SK-N-DZ (cell line): ENCODE data around the gene RYR3.

Source experiments
- DNase-seq: peaks from one replicate; pipeline ENCODE4 v3.0.0-alpha.2; 2015; ENCODE audit warnings: low spot score

The RYR3 gene

GRCh38 chr15:33826201-33826600, 515.4 kb downstream of the RYR3 start:
- DNase-seq: no peak

DNA sequence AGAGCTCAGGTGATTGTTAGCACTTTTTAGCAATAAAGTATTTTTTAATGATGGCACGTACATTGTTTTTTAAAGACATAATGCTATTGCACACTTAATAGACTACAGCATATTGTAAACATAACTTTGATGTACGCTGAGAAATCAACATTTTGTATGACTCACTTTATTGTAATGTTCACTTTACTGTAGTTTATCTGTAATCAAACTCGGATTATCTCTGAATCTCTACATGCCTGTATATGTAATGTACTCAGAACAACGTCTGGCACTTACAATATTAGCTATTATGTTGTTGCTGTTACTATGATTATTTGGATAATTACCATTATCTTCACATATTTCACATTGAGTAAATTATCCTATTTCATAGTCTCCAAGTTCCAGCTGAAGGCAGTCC, 519.6 kb downstream of the RYR3 start:
- DNase-seq: no peak

DNA sequence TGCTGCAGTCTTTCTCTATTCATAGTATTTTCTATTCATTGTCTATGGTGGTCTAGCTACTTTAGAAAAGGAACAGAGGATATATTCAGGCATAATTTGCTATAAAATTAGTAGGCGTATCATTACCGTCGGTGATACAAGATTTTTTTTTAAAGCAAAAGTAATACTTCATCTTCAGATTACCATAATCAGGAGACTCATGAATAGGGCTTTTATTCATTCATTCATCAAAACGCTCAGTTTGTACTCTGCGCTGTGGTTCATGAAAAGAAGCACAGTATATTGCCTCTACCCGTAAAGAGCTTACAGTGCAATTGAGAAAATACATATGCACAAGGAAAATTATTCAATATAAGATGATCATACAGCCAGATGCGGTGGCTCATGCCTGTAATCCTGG, 520.9 kb downstream of the RYR3 start:
- DNase-seq: no peak

DNA sequence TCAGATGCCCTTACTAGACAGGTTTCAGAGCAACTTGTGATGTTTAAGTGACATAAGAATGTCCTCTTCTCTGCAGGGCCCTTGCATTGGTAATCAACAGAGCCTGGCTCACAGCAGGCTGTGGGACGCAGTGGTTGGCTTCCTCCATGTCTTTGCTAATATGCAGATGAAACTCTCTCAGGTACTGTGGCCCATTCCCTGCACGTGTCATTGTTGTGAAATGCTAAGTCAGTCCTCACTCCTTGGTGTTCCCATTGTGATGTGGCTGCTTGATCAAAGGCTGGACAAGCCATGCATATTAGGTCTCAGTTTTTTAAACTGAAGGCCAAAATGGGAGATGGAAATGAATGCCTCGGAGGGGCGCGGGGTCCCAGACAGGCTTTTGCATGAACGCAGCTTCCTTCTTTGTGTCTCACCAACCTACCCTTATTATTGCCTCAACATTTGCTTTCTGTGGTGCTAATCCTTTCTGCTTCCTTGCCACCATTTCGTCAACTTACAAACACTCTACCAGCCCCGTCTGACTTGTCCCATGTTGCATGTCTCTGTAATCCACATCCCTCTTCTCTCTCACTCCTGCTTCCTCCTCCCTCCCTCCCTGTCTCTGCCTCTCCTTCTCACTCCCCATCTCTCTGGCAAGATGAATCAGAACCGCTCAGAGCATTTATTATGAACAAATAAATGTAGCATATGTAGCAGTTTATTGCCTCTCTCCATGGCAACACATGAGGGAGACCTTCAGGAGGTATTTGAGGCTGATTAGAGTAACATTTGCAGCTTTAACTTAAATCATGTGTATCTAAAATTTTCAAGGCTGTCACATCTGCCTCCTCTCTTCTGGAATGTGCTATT, 524.4 kb downstream of the RYR3 start:
- no peak for DNase-seq

DNA sequence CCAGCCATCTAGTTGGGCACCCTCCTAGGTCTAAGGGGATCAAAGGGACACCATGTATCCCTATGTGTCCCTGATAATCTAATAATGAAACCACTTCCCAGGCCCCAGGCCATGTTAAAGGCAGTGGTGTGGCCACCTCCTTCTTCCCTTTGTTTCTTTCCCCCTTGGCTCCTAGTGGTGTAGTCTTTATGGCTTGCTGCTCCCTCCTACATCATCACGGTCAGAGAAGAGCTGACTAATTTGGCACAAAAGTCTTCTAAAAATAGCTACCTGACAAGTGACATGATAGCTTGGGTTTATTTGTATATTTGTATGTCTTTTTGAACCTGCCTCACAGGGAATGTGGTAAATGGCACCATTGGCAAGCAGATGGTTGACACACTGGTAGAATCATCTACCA, 526.5 kb downstream of the RYR3 start:
- no peak for DNase-seq

- no peak for DNase-seq
Measured at GRCh38 chr15:33839540-33839939, 528.8 kb downstream of the RYR3 start.

GRCh38 chr15:33840615-33841014, 529.8 kb downstream of the RYR3 start:
- no peak for DNase-seq

- DNase-seq: no peak
Measured at GRCh38 chr15:33844186-33844585, 533.4 kb downstream of the RYR3 start.

DNA sequence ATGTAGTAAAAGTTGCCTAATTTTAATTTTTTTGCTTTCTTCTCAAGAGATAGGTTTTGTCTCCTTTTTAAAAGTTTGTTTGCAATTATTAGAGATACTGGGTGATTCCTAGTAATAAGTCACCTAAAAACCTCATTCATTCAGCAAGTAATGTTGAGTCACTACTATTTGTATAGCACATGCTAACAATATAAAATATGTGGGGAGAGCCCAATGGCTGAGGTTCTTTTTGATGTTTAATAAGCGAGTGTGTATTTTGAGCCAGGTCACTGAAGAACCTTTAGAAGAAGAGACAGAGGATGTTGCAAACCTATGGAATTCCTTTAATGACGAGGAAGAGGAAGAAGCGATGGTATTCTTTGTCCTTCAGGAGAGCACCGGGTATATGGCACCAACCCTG, 533.8 kb downstream of the RYR3 start:
- DNase-seq: no peak

DNA sequence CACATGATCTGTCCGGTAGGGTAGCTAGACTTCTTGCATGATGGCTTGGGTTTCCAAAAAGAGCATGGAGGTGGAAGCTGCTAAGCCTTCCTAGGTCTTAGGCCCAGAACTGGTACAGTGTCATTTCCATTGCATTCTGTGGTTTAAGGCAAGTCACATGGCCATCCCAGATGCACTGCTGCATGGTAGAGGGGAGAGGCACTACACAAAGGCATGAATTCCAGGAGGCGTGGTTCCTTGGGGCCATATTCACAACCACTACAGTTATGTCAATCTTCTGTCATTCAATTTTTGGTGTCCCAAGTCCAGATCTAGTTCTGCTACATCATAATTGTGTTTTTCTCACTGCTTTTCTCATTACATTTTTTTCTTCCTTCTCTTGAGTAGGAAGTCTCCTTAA, 535.4 kb downstream of the RYR3 start:
- no peak for DNase-seq

GRCh38 chr15:33846862-33847261, 536.1 kb downstream of the RYR3 start:
- no peak for DNase-seq

- DNase-seq: no peak
Measured at GRCh38 chr15:33848011-33848410, 537.2 kb downstream of the RYR3 start.

GRCh38 chr15:33851079-33851478, 540.3 kb downstream of the RYR3 start:
- DNase-seq: no peak

DNA sequence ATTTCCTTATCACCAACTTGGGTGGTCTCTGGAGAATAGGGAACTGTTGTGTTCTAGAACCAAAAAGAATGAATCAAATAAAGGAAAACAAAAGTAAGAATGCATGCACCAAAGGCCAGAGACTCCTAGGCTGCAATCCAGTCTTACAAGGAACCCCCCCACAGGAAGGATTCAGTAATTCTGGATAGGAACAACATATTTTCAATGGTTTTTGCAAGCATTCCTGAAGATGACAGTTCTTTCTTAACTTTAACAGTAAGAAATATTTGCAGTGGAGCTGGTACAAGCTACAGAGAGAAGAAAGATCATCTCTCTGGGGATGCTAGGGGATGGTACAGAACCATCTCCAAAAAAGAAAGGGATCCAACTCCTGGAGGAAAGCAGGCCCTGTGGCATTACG, 541.3 kb downstream of the RYR3 start:
- DNase-seq: no peak

DNA sequence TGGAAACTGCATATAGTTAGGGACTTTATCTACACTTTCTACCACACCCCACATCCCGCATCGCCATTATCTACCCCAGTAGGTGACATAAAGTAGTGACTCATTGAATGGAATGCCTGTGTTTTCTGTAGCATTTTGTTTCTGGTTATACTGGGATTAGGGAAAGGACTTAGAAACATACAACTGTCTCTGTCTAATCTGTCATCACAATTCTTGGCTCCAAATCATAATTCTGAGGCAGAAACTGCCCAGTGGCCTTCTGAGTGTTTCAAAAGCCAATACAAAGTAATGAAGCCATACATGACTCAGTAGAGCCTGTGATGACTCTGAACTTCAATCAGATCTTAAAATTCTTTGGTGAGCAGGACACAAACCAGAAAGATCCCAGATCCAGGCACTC, 541.8 kb downstream of the RYR3 start:
- DNase-seq: no peak

- DNase-seq: no peak
Measured at GRCh38 chr15:33857726-33858125, 547.0 kb downstream of the RYR3 start.

DNA sequence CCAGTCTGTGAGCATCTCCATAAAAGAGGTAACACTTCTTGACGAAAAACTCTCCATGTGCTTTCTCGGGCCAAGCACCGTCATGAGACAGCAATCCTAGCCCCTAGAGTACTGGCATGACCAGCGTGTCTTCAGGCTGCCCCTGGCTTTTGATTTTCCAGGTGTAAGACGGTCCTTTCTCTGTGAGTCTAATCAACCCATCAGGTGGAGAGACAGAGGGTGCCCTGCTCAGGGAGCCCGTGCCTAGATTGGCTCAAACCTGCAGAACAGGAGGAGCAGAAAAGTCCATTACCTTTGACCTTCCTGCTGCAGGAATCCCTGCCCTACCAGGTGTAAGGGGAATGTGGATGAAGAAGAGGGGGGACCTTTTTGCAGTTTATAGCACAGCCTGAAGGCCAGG, 548.1 kb downstream of the RYR3 start:
- no peak for DNase-seq

DNA sequence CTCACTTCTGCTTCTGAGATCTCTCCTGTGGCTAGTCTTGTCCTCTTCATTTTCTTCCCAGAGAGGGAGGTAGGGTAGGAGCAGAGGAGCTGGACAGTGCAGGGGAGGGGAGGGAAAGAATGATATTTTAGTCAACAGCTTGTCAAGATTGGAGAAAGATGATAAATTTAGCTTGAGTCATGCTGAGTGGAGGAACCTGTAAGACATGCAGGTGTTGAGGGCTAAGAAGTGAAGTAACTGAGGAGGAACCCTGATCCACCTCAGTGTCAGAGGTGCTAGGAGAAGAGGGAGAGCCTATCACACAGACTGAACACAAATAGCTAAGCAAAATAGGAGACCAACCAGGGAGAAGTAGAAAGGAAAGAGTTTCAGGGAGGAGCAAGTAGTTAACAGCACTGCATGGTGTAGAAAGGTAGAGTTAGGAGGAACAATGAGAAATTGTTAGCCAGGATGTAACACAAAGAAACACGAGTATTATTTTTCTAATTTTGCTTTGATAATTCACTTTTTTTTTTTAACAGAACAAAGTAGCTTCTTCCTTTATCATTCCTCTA, 549.3 kb downstream of the RYR3 start:
- no peak for DNase-seq

DNA sequence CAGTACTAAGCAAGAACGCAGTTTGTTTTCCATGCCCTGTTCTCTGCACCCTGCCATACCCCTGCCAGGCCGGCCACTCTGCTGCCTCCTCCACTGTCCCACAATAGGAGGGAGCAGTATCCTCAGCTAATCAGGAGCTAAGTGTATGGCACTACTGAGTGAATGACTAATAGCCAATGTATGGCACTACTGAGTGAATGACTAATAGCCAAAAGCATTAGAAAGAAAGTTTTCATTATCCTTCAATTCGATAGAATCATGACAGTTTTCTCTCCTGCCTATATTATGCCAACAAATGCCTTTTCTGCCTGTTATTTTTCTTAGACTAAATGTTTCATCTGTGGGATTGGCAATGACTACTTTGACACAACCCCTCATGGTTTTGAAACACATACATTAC, 550.0 kb downstream of the RYR3 start:
- DNase-seq: no peak

DNA sequence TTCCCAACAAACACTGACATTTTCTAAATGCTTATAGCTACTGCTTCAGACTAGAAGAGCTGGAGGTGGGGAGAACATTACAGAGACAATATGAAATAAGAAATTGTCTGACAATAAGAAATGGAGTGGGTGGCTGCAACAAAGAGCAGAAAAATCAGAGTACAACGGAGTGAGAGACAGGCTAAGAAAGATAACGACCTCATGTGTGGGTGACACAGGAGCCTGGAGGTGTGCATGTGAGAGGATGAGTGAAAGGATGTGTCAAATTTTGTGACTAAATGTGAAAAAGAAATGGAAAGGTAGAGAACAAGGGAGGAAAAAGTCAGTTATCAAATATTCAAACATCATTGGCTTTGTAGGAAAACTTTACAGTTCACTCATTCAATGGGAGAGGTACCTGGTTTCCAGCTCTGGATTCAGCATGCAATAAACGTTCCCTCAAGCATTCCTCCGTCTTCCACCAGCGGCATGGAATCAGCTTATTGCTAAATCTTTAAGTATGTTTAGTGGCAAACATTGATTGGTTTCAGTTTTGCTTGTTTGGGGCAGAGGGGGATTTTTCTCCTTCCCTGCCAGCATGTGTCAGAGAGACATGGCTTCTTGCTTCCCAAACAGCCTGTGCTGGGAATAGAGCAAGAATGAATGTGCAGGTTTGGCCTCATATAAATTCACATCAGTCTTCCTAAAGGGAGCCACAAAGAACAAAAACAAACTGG, 553.8 kb downstream of the RYR3 start:
- no peak for DNase-seq

- DNase-seq: no peak
Measured at GRCh38 chr15:33865416-33865815, 554.6 kb downstream of the RYR3 start.

DNA sequence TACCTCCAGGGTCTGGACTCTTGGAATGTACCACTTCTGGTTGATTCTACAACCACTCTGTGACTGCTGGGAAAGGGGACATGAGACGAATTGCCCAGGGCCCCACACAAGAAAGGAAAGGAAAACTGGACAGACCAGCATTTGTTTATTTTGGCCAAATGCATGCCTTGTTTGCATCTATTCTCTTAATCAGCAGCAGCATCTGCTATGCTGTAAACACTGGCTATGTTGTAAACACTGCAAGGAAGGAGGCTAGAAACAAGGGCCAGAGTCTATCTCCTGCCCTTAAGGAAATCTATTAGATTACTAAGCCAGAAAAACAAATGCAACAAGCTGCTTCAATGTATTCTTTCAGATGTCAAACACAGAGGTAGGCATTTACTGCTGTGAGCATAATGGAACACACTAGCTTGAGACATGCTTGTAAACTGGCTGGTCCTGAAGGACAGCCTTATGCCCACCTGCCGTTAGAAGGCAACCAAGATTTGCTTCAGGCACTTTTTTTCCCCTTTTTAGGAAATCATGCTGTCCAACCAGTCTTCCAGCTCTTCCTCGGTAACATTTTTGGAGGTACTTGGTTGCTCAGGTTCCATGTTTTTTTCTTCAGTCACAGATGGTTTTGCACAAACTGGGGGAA, 555.5 kb downstream of the RYR3 start:
- no peak for DNase-seq
